OCI-LY1 (cell line): ENCODE results near the gene RERE.

Experiments used
- CTCF ChIP-seq: fragments of 200-600 bp; sonication (generic), shearing (Covaris generic); IDR thresholded peaks from 2 replicates; pipeline ENCODE4 v1.5.1; 2017; ENCODE audit warnings: mild to moderate bottlenecking, antibody characterized with exemption, low read length, moderate library complexity, mixed read lengths
- EZH2 ChIP-seq: fragments of 200-600 bp; sonication (generic), shearing (Covaris generic); IDR thresholded peaks from 2 replicates; pipeline ENCODE4 v1.8.0; 2017; ENCODE audit warnings: borderline replicate concordance, mixed run types, mild to moderate bottlenecking, antibody characterized with exemption, low read length, moderate library complexity, mixed read lengths

GRCh38 chr1:8723010-8723409 is 94.4 kb downstream of the RERE start:
- TF ChIP-seq CTCF (no peak), EZH2 (no peak)
